K562 (cell line): Measurements from ENCODE around the gene H2BK1. TPM values are rescaled to one million over a fixed set of nuclear protein-coding genes. Genes with fewer than 3 reads are reported as not detected.

Experiments used
- ATAC-seq: fragments of 200-7000 bp; cut with Tn5 transposase; 3 replicates; pipeline ENCODE4 v1.9.1; 2020; ENCODE audit warnings: moderate library complexity
- BruUV-seq: library from RNA; stranded (reverse); fragments of 400-500 nt; replicated peaks from 2 replicates; lab custom pipeline; 2021; lab: Mats Ljungman, UMichigan
- CTCF ChIA-PET: fragments of 300-600 bp; formaldehyde crosslinking; extraction: SDS; loops from one replicate; lab custom pipeline; 2021; ENCODE audit warnings: low intra/inter-chr PET ratio; lab: Yijun Ruan, JAX
- POLR2A ChIA-PET: fragments of 300-600, 350-650 bp; sonication (Branson Sonifier 250); formaldehyde crosslinking; extraction: SDS; loops from one replicate; lab custom pipeline; 2021; ENCODE audit warnings: antibody characterized with exemption, inconsistent platforms; lab: Yijun Ruan, JAX
- DNase-seq, 4 experiments: peaks; one replicate each; pipeline versions ENCODE4 v3.0.0 to v3.0.0-alpha.2; 2011 to 2018; ENCODE audit warnings: low spot score in 3 of 4, mixed read lengths in 3 of 4; ENCODE audit errors: extremely low read depth in 1 of 4
- FAIRE-seq: peaks from 2 replicates; lab custom pipeline; 2011; peaks lifted over from hg19 to GRCh38; lab: Jason Lieb, UNC
- H2AFZ ChIP-seq: 2 replicates; pipeline ENCODE4 v1.6.0; 2011; ENCODE audit warnings: low read depth, low read length, control low read depth, inconsistent platforms
- H3K27ac ChIP-seq: fragments of 200-600 bp; 3 replicates; pipeline ENCODE4 v1.8.0; 2011; ENCODE audit warnings: low read depth, mild to moderate bottlenecking, control low read depth, inconsistent platforms, low read length, moderate library complexity, mixed read lengths; ENCODE audit errors: extremely low read depth
- H3K27me3 ChIP-seq, 2 experiments: fragments of 300-600 bp in 1 of 2; 2 replicates in 1 of 2; 3 replicates in 1 of 2; pipeline versions ENCODE4 v1.6.0 to v1.8.0; 2011; ENCODE audit warnings: inconsistent platforms in 2 of 2, low read length in 2 of 2, mild to moderate bottlenecking in 1 of 2, mixed read lengths in 1 of 2, moderate library complexity in 1 of 2; ENCODE audit not compliant: control insufficient read depth in 2 of 2, insufficient read depth in 2 of 2
- H3K36me3 ChIP-seq: fragments of 300-600 bp; 3 replicates; pipeline ENCODE4 v1.8.0; 2011; ENCODE audit warnings: mild to moderate bottlenecking, low read length, inconsistent platforms; ENCODE audit not compliant: control insufficient read depth, insufficient read depth
- H3K4me1 ChIP-seq, 2 experiments: fragments of 200-600 bp in 1 of 2; replicated peaks in 1 of 2; 2 replicates in 1 of 2; 3 replicates in 1 of 2; pipeline versions ENCODE4 v1.5.1 to v1.8.0; 2011; ENCODE audit warnings: inconsistent platforms in 2 of 2, low read length in 2 of 2, mild to moderate bottlenecking in 1 of 2, mixed read lengths in 1 of 2, moderate library complexity in 1 of 2; ENCODE audit not compliant: control insufficient read depth in 2 of 2, insufficient read depth in 2 of 2
- H3K4me2 ChIP-seq: 2 replicates; pipeline ENCODE4 v1.6.1; 2011; ENCODE audit warnings: low read length, control low read depth, inconsistent platforms, mixed read lengths; ENCODE audit not compliant: insufficient read depth
- H3K4me3 ChIP-seq: fragments of 200-600 bp; sonication (generic), shearing (Covaris generic); 2 replicates; pipeline ENCODE4 v1.5.1; 2016; ENCODE audit warnings: control low read depth, inconsistent platforms
- H3K79me2 ChIP-seq: fragments of 200-600 bp; 3 replicates; pipeline ENCODE4 v1.8.0; 2011; ENCODE audit warnings: low read length, inconsistent platforms; ENCODE audit not compliant: control insufficient read depth, insufficient read depth
- H3K9ac ChIP-seq, 2 experiments: 2 replicates each; pipeline versions ENCODE4 v1.6.0 to v1.6.1; 2011; ENCODE audit warnings: low read depth in 2 of 2, low read length in 2 of 2, control low read depth in 1 of 2, inconsistent platforms in 1 of 2, mild to moderate bottlenecking in 1 of 2, mixed read lengths in 1 of 2; ENCODE audit not compliant: insufficient read depth in 1 of 2
- H3K9me1 ChIP-seq: one replicate; pipeline ENCODE4 v1.6.0; 2011; ENCODE audit warnings: inconsistent platforms, mild to moderate bottlenecking, low read length, moderate library complexity; ENCODE audit not compliant: control insufficient read depth, insufficient read depth
- H3K9me3 ChIP-seq: replicated peaks from 2 replicates; pipeline ENCODE4 v1.5.1; 2011; ENCODE audit warnings: low read depth, low read length, inconsistent platforms; ENCODE audit not compliant: control insufficient read depth, insufficient read depth
- H4K20me1 ChIP-seq: replicated peaks from 2 replicates; pipeline ENCODE4 v1.6.1; 2011; ENCODE audit warnings: low read length, inconsistent platforms, mixed read lengths; ENCODE audit not compliant: control insufficient read depth, insufficient read depth
- CCNT2 ChIP-seq: IDR thresholded peaks from 2 replicates; pipeline ENCODE4 v1.6.1; 2011; ENCODE audit warnings: borderline replicate concordance, low read depth, mild to moderate bottlenecking, moderate library complexity, mixed read lengths, low read length; ENCODE audit not compliant: insufficient read length; ENCODE audit errors: extremely low read depth
- ILK ChIP-seq: fragments of 450-650 bp; IDR thresholded peaks from 2 replicates; pipeline ENCODE4 v1.6.1; 2016; ENCODE audit warnings: missing genetic modification characterization, low read depth, mild to moderate bottlenecking, missing compliant biosample characterization, moderate library complexity, borderline replicate concordance
- MTA1 ChIP-seq: fragments of 450-650 bp; IDR thresholded peaks from 2 replicates; pipeline ENCODE4 v1.6.1; 2017; ENCODE audit warnings: borderline replicate concordance
- NCOA4 ChIP-seq: fragments of 450-650 bp; IDR thresholded peaks from 2 replicates; pipeline ENCODE4 v1.6.1; 2018; ENCODE audit warnings: mild to moderate bottlenecking; ENCODE audit not compliant: partially characterized antibody
- TCFL5 ChIP-seq: fragments of 250-450 bp; sonication (Bioruptor Pico); conservative IDR thresholded peaks from 2 replicates; pipeline ENCODE4 v1.6.1; 2021; ENCODE audit warnings: mild to moderate bottlenecking, moderate library complexity, matching md5 sums
- YY1 ChIP-seq, 3 experiments: IDR thresholded peaks; 2 replicates each; pipeline ENCODE4 v1.6.1; 2011; ENCODE audit warnings: low read length in 2 of 3, mild to moderate bottlenecking in 2 of 3, moderate library complexity in 2 of 3, borderline replicate concordance in 1 of 3, control low read depth in 1 of 3, low read depth in 1 of 3; ENCODE audit not compliant: insufficient read depth in 3 of 3, insufficient replicate concordance in 2 of 3, control insufficient read depth in 1 of 3, insufficient read length in 1 of 3; ENCODE audit errors: extremely low read depth in 1 of 3
- ZBTB8A ChIP-seq: fragments of 450-650 bp; IDR thresholded peaks from 2 replicates; pipeline ENCODE4 v1.6.1; 2018; ENCODE audit warnings: mild to moderate bottlenecking, moderate library complexity; ENCODE audit not compliant: partially characterized antibody
- ZNF23 ChIP-seq: fragments of 250-450 bp; sonication (Bioruptor Pico); IDR thresholded peaks from 2 replicates; pipeline ENCODE4 v1.4.0; 2020; ENCODE audit warnings: mild to moderate bottlenecking
- WGBS: fragments of 100-300 bp; shearing (Covaris generic); methylation state at CpG from one replicate; pipeline ENCODE4 v1.1.6; 2016; ENCODE audit warnings: low coverage, mixed read lengths; ENCODE audit not compliant: insufficient coverage; ENCODE audit errors: missing lambda C conversion rate; 5-methylcytosine and 5-hydroxymethylcytosine counted together
- in situ Hi-C: fragments of 300-500 bp; cut with MboI; formaldehyde crosslinking; loops from 4 replicates; pipeline ENCODE4 v1.15.0; 2018; ENCODE audit warnings: inconsistent platforms, mixed read lengths
- intact Hi-C: fragments of 100-400 bp; cut with micrococcal nuclease; formaldehyde crosslinking; loops from 2 replicates; pipeline ENCODE4 v1.14.2; 2022
- polyA plus RNA-seq, 8 experiments: library from polyadenylated mRNA; depleted of rRNA in 4 of 8; stranded (reverse) in 5 of 8; unstranded in 3 of 8; fragments of >200 nt; fragmentation: Nextera tagmentation in 2 of 8; fragmentation: Illumina TruSeq in 1 of 8; extraction: Ambion mirVana in 2 of 8; extraction: Trizol in 1 of 8; gene quantifications; 2 replicates each; pipeline versions ENCODE4 v1.2.1 to v1.2.3, GENCODE V29; 2011 to 2014; ENCODE audit warnings: inconsistent platforms in 1 of 8, missing spikeins in 1 of 8
- total RNA-seq, 7 experiments: library from RNA; depleted of rRNA in 6 of 7; stranded (reverse); fragments of >200 nt in 6 of 7; fragmentation: Illumina TruSeq in 2 of 7; extraction: Trizol in 2 of 7; gene quantifications; 2 replicates each; pipeline versions ENCODE4 v1.2.1 to v1.2.3, GENCODE V29; 2011 to 2021; ENCODE audit warnings: low replicate concordance in 1 of 7
- TF ChIP-seq, protein P1 (sequence below): fragments of 200-800 bp; sonication (Bioruptor generic); IDR thresholded peaks from 2 replicates; pipeline ENCODE4 v1.6.1; 2017; ENCODE audit warnings: missing genetic modification characterization, missing compliant biosample characterization
- TF ChIP-seq, protein P2 (sequence below): fragments of 250-450 bp; sonication (Bioruptor Pico); IDR thresholded peaks from 2 replicates; pipeline ENCODE4 v1.8.0; 2021; ENCODE audit warnings: moderate library complexity, mild to moderate bottlenecking, inconsistent platforms
- TF ChIP-seq, protein P3 (sequence below): fragments of 250-450 bp; sonication (Bioruptor Pico); IDR thresholded peaks from 2 replicates; pipeline ENCODE4 v1.8.0; 2021; ENCODE audit warnings: mild to moderate bottlenecking, moderate library complexity
- TF ChIP-seq, protein P4 (sequence below): fragments of 250-450 bp; sonication (Bioruptor Pico); IDR thresholded peaks from 2 replicates; pipeline ENCODE4 v1.5.0; 2020; ENCODE audit warnings: mild to moderate bottlenecking

The H2BK1 gene
- total and polyA plus RNA-seq, 9 of the 15 experiments (the other 6 are each of a cell fraction or from before 2014, with no cell fraction given), result not detected

DNA sequence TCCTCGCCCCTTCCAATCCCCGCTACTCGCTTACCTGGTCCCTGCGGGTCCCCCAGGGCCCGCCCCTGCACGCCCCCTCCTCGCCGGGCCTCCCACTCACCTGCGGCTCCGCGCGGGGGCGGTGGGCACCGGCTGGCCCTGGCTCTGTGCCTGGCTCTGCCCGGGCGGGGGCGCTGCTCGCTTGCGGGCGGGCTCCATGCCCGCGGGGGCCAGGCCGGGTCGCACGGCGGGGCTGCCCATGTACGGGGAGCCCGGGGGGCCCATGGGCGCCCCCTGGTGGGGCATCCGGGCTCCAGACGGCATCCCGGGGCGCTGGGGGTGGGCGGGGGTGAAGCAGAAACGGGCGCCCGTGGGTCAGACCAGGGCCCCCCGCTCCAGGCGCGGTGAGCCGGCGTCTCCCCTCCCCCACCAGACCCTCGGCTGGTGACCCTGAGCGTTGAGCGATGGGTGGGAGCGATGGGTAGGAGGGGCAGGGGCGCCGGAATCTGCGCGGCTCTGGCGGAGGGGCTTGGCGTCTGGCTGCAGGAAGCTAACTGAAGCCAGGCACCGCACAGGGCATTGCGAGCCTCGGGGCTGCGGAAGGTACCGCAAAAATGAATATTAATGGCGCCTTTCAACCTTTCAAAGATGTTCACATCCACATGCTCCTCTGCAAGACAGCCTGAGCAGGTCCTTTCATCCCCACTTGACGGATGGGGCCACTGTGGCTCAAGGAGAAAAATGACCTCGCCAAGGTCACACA, 35.2 kb upstream of the H2BK1 start:
- H3K9ac ChIP-seq, result peak overlapping the region in 1 of 2 experiments; percentile 39; a peak in 2 of 4 replicates
- DNase-seq (peak; percentile 59 to 97 (median 94)), ATAC-seq (peak; percentile 73), FAIRE-seq (no peak)
- peaks cover 30 to 68% of the 10 kb centered on the region in 2 experiments for H3K4me1 ChIP-seq
- H3K4me3 ChIP-seq, result 0 out of 2 replicates have a peak overlapping the region, but pooled peaks have one; percentile 15
- CTCF ChIA-PET, result interaction anchor here (0.5 to 3.6 kb wide), 11 partner anchors 41 to 801 kb away, joined by 3 to 32 read pairs (median 5); no protein-coding TSS in a partner anchor
- peaks cover 0 to 29% of the 10 kb centered on the region in 2 experiments; a peak in 3 of 5 replicates for H3K27me3 ChIP-seq
- H4K20me1 ChIP-seq, result peaks cover 31% of the 10 kb centered on the region
- no TSS peak for BruUV-seq
- peak overlapping the region; percentile 16; the same call in 1 of the 2 replicates for H2AFZ ChIP-seq
- intact Hi-C loops (loop anchor here (2.0 kb wide), 2 partner anchors 19 to 57 kb away; partner anchors contain the start of gene ABCF2), in situ Hi-C loops (no loop called here)
- H3K79me2 ChIP-seq, result no peaks in the 10 kb centered on the region
- no peaks in the 10 kb centered on the region for H3K36me3 ChIP-seq
- H3K9me3 ChIP-seq, result no peaks in the 10 kb centered on the region
- H3K9me1 ChIP-seq, result peaks cover 8% of the 10 kb centered on the region
- 0 out of 2 replicates have a peak overlapping the region, but pooled peaks have one; percentile 6 for H3K4me2 ChIP-seq
- POLR2A ChIA-PET, result interaction anchor here (1.1 to 2.5 kb wide), 4 partner anchors 9 to 26 kb away, joined by 3 to 13 read pairs (median 8); partner anchors contain the start of gene ABCF2
- H3K27ac ChIP-seq, result no peak overlapping the region
- 15% methylated on average over 47 of the region's 60 CpGs for WGBS
- TF ChIP-seq NCOA4 (no peak), ZNF23 (no peak), TCFL5 (CRISPR knock-in tag) (no peak), YY1 (IDR thresholded peaks at IDR 0.05; ENCODE audit: borderline replicate concordance in 1 of 3, control insufficient read depth in 1 of 3, extremely low read depth in 1 of 3, insufficient read depth in 3 of 3, insufficient read length in 1 of 3, insufficient replicate concordance in 2 of 3, low read depth in 1 of 3, low read length in 2 of 3) (peak in 1 of 3 experiments; percentile 20), ILK (tag) (no peak), CCNT2 (peak; percentile 54), MTA1 (no peak), ZBTB8A (no peak)
- TF ChIP-seq, protein P1, sequence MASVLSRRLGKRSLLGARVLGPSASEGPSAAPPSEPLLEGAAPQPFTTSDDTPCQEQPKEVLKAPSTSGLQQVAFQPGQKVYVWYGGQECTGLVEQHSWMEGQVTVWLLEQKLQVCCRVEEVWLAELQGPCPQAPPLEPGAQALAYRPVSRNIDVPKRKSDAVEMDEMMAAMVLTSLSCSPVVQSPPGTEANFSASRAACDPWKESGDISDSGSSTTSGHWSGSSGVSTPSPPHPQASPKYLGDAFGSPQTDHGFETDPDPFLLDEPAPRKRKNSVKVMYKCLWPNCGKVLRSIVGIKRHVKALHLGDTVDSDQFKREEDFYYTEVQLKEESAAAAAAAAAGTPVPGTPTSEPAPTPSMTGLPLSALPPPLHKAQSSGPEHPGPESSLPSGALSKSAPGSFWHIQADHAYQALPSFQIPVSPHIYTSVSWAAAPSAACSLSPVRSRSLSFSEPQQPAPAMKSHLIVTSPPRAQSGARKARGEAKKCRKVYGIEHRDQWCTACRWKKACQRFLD (CRISPR knock-in tag), result no peak
- TF ChIP-seq, protein P2, sequence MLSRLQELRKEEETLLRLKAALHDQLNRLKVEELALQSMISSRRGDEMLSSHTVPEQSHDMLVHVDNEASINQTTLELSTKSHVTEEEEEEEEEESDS, result no peak
- TF ChIP-seq, protein P3, sequence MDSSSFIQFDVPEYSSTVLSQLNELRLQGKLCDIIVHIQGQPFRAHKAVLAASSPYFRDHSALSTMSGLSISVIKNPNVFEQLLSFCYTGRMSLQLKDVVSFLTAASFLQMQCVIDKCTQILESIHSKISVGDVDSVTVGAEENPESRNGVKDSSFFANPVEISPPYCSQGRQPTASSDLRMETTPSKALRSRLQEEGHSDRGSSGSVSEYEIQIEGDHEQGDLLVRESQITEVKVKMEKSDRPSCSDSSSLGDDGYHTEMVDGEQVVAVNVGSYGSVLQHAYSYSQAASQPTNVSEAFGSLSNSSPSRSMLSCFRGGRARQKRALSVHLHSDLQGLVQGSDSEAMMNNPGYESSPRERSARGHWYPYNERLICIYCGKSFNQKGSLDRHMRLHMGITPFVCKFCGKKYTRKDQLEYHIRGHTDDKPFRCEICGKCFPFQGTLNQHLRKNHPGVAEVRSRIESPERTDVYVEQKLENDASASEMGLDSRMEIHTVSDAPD, result no peak
- TF ChIP-seq, protein P4, sequence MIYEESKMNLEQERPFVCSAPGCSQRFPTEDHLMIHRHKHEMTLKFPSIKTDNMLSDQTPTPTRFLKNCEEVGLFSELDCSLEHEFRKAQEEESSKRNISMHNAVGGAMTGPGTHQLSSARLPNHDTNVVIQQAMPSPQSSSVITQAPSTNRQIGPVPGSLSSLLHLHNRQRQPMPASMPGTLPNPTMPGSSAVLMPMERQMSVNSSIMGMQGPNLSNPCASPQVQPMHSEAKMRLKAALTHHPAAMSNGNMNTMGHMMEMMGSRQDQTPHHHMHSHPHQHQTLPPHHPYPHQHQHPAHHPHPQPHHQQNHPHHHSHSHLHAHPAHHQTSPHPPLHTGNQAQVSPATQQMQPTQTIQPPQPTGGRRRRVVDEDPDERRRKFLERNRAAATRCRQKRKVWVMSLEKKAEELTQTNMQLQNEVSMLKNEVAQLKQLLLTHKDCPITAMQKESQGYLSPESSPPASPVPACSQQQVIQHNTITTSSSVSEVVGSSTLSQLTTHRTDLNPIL (CRISPR knock-in tag), result no peak
